Occipital lobe (tissue), 2 donors: ENCODE data around the gene SKAP2. TPM values are rescaled to one million over a fixed set of nuclear protein-coding genes. Genes with fewer than 3 reads are reported as not detected.
"Not testable (repeated sequence)": the region's sequence is repeated elsewhere in the genome, so short reads cannot be mapped to it uniquely, and the experiment has no call there.

ENCODE experiments used
- DNase-seq: peaks from one replicate; lab custom pipeline; 2025; lab: John Stamatoyannopoulos, UW
- total RNA-seq: library from RNA; depleted of rRNA; stranded (reverse); fragments of >200 nt; gene quantifications from one replicate; pipeline ENCODE4 v1.2.3, GENCODE V29; 2014

Gene SKAP2
- total RNA-seq, 1 donor from 2014 or later = 1.2 TPM

DNA sequence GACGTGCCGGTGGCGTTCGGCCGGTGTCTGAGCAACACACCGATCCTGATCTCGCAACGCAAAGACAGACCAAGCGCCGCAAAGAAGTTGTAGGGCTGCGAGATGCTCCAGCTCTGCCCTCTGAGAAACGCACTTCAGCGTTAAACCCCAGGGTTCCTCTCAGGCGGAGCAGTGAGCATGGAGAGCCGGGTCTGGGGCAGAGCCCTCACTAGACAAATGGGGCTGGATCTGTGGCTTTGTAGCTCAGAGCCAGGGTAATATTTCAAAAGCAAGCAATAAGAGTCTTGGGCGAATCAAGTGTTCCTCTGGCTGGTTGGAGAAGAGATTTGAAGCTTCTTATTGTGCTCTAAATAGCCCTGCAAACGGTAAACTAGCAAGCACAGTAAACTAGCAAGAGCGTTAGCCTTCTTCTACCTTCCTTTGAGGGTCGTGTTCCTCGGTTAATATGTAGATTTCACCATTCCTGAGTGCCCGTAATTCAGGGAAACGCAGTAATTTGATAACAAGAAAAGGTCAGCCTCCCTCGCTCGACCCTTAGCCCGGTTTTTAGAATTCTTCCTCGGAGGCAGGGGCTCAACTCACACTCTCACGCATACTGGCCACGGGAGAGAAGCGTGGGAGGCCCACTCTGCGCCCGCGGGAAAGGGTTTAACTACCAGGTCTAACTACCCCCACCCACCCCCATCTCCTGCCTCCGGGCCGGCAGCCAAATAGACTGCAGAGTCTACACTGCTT, 6.7 kb downstream of the SKAP2 start:
- DNase-seq = peak; percentile 2

DNA sequence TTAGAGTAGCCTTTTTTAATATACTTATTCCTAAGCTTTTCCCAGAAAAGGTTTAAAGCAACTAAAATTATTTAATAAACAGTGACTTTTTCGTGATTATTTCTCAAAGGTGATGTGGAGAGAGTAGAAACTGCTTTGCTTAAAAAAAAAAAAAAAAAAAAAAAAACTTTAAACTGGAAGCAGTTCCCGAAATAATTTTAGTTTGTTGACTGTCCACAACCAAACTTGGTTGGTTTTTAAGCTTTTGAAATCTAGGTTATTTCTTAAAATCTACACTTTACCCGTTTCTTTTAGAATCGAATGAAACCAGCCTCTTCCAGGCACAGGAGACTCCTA, 7.3 kb downstream of the SKAP2 start:
- no peak for DNase-seq

DNA sequence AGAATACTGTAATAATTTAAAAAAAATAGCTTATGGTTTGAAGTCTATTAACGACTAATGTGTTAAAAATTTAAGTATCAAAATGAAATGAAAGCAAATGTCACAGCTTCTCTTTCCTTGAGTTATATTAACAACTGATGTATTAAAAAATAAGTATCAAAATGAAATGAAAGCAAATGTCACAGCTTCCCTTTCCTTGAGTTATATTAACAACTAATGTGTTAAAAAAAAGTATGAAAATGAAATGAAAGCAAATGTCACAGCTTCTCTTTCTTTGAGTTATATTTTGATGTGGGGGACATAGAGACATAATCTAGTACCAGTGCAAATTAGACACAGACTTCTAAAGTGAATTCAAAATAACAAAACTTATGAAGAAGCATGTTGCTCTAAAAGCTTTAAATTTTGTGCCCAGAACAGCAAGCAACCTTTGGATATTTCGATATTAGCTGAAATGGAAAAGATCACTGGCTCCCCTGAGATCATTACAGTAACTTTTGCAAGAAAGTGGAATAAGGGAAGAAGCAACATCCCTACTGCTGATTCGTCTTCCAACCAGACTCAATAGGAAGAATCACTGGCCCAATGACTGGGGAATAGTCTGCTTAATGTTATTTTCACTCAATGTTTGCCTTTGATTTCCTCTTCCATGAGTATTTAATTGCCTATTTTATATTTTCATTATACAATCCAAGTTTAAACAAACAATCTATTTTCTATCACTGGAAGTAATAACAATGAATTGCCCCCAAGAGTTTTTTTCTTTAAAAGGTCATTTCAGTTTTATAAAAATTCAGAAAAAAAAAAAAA, 8.0 kb downstream of the SKAP2 start:
- no peak for DNase-seq

DNA sequence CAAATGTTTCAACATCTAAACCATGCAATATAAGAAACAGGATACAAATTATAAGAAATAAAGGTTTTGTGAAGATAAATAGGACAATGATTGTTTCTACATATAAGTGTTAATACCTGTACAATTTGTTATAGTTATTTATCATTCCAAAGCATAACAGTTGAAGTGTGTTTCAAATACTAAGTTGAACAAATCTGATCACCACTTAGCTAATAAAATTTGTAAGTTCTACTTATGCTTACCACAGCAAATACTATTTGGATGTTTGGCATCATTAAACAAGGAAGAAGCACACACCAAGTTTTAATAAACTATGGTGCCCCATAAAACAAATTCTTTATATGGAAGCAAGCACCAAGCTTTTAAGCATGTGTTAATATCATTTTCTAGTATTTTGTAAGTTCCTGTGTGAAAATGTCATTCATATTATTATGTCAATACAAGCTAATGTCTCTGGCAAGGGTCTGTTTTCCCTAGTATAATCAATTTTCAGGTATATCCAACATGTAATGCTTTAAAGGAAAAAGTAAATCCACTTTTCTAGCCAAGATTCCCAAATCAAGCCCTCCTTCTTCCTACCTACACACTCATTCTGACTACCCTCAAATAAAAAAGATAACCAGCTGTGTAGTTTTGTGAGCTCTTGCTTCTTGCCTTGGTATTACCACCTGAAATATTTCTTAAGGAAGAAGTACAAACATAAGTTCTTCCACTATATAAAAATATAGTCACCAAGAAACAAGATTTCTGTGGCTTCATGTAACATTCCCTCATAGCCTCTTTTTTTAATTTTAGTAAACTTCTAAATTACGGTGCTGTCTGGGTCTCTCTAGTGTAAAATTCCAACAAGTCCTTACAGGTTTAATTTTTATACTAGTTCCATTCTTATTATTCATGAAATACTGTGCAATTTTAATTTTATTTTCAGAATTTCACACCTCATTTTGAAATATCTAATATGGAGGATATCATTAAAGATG, 9.2 kb downstream of the SKAP2 start:
- DNase-seq = no peak

DNA sequence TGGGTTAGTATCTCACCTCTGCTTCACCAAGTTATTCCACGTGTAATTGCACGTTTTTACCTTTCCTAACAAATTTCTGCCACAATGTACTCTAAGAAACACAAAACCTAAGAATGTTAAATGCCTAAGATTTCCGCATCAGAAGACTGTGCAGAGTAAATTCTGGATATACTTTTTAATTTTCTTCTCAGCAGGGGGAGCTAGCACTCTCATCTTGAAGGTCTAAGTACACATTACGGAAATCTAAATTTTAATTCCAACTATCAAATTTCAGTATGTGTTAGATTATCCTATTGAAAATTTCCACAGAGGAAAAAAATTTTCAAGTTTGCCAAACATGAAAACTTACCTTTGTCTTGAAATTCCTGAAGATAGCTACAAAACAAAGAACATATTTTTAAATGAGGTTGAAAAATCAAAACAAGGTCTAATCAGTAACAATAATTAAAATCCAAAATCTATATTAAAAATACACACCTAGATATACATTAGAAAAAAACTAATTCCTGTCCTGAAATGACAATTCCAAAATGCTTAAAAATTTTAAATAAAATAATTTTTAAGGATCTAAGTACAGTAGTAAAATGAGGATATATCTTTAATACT, 10.5 kb downstream of the SKAP2 start:
- DNase-seq = no peak

DNA sequence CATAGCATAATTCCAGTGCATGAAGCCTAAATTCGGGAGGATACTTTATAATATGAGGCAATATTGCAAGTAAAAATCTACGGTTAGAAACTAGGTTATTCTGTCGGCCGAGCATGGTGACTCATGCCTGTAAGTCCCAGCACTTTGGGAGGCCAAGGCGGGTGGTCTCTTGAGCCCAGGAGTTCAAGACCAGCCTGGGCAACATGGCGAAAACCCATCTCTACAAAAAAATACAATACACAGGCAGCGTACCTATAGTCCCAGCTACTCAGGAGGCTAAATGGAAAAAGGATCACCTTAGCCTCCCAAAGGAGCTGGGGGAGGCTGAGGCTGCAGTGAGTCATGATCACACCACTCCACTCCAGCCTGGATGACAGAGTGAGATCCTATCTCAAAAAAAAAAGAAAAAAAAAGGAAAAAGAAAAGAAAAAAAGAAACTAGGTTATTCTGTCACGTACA, 14.2 kb downstream of the SKAP2 start:
- DNase-seq = no peak

DNA sequence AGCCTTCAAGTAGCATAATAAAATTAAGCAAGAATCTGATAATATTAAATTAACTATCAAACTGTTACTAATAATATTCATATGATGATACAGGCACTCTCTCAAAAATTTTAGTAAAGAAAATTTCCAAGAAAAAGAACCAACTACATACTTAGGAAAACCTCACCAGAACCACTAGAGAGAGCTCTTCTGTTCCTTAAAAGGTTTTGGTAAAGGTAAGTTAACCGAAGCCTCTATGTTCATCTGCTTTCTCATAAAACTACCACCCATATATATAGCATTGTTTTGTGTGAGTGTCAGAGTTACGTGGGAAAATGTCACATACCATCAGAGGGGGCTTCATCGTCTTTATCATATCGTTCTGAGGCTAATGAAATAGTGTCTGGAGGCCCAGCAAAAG, 20.7 kb downstream of the SKAP2 start:
- no peak for DNase-seq

DNA sequence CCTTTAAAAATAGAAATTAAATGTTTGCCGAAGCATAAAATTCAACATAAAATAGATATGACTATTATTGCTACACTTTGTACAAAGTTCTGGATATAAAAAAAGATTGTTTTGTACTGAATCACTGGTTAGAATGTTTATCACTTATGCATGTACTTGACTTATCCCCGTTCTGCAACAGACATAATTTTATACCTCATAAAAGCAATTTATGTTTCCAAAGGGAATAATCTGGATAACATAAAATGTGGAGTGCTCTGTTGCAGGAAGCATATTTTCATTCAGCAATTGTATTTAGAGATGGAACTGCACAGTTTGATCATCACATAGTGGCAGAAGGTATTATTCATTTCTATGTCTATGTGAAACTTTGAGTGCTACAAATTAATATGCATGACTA, 21.5 kb downstream of the SKAP2 start:
- no peak for DNase-seq

DNA sequence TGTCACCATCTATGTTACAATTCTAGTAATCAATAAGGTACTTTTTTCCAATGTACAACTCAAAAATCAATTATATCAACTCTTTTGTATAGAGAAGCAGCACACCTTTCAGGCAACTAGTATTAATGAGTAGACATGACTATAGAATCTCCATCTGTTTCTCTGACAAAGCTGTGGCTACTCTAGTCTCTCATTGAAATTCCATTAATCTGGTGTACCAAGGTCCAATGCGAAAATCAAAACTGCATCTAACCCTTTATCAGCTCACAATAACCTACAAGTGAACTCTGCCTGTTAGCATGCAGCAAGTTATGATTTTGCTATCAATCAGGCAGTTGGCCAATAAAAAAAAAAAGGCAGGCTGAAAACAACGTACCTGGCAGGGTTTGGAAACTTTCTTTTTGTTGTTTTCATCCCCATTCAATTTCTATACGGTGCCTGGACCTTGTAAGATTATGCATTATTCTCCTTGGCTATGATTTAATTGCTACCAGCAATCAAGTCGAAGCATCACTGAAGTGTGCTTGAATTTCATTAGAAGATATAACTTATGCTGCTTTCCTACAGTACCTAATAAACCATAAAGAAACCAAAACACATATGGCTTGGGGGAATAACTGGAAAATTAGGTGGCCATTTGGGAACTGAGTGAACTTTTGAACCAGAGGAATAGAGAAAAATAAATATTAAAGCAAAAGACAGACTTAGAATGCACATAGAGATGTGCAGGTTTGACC, 23.2 kb downstream of the SKAP2 start:
- no peak for DNase-seq

DNA sequence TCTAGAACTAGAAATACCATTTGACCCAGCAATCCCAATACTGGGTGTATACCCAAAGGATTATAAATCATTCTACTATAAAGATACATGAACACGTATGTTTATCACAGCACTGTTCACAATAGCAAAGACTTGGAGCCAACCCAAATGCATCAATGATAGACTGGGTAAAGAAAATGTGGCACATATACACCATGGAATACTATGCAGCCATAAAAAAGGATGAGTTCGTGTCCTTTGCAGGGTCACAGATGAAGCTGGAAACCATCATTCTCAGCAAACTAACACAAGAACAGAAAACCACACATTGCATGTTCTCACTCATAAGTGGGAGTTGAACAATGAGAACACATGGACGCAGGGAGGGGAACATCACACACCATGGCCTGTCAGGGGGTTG, 27.6 kb downstream of the SKAP2 start:
- not testable (repeated sequence) for DNase-seq

DNA sequence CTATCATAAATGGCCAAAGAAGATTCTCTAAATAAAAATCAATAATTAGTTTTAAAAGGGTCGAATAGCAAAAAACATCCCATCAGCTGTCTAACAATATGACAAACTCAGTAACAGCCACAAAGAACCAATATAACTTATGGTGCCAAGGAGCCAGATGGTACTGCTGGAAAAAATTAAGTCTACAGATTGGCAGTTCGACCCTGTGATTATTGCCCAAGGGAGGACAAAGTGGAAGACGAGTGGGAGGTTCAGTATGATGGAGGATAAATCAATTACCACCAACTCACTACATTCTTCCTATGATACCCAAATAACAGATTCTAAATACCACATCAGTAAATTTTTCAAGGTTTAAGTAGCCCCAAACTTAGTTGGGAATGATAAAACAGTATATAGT, 49.0 kb downstream of the SKAP2 start:
- DNase-seq = no peak

DNA sequence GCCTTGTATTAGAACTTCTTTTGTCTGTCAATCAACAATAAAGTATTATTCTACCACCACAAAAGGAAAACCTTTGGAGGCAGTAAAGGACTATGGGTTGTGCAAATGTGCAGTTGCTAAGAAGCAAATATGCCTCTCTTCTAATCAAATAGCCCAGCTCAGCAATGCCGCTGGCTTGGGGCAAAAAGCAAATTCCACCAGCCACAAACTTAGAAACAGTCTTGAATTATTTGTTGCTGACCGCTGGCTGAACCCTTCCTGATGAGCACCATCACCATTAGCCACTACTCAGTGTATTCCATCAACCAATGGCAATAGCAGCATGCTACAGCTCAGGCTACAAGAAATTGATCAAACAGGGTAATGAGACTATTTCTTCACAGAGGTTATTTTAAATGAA, 51.0 kb downstream of the SKAP2 start:
- no peak for DNase-seq

DNA sequence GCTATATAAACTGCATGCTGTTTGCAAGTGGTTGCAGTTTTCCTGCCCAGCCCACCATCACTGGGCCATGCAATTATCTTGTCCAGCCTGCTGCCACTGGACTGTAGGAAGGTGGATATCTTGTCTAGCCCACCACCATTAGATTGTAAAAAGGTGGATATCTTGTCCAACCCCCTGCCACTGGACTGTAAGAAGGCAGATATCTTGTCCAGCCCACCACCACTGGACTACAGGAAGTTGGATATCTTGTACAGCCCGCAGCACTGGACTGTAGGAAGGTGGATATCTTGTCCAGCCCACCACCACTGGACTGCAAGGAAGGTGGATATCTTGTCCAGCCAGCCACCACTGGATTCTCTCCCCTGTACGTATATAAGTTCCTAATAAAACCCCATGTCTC, 69.8 kb downstream of the SKAP2 start:
- no peak for DNase-seq

DNA sequence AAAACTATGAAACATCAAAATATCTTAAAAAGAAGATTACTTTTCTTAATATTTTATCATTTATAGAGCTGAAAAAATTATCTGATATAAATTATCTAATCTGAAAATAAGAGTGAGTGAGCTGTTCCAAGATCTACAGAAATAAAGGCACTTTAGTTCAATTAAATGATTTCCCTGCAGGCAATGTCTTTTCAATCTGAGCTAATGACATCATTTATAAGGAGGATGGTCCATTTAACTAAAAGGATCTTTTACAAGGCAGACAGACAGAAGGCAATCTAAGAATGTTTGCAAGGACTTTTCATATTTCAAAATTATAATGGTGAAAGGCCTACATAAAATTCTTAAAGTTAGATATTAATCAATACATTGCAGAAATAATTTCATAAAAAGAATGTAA, 71.8 kb downstream of the SKAP2 start:
- DNase-seq = no peak

DNA sequence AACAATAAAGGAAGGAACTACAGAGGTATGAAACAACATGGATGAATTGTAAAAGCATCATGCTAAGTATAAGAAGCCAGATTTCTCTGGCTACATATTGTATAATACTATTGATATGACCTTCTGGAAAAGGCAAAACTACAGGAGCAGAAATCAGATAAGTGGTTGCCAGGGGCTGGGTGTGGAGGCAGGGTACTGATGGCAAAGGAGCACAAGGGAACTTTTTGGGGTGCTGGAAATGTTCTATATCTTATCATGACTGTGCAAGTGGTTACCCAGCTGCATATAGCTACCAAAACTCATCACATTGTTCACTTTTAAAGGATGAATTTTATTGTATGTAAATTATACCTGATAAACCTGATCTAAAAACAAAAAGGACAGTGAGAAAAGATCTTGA, 72.4 kb downstream of the SKAP2 start:
- no peak for DNase-seq

DNA sequence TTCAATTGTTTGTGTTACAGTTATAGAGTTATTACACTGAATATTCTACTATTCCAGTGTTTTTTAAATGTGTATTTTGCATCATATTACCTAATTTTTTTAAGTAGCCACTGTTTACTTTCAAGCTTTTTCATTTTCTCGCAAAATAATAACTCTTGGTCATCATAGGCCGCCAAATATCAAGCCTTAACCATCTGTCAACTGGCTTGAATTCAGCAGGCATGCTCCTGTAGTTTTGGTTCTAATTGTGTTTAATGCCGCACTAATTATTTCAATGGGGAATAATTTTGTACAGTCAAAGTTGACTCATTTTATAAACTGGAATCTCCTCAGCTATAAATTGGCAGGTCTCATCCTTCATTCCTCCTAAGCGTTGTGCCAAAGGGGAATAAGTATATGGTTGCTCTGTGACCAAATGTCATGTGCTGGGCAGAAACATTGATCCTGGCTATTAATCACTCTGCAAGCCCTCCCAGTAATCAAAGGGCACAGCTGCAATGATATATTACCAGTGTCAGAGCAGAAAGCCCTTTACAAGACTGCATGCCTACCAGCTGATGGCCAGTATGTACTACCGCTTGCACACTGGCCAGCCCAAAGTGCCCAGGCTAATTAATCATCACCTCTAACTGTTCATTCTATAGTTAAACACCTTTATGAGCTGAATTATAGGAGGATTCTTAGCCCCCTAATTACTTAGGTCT, 74.8 kb downstream of the SKAP2 start:
- no peak for DNase-seq

DNA sequence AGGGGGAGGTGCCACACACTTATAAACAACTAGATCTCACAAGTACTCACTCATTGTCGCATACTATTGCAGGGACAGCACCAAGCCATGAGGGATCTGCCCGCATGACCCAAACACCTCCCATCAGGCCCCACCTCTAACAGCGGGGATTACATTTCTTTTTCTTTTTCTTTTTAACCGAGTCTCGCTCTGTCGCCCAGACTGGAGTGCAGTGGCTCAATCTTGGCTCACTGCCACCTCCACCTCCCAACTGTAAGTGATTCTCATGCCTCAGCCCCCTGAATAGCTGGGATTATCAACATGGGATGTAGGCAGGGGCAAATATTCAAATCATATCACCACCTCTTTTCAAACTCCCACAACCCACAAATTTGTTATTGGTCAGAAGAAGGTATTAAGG, 76.7 kb downstream of the SKAP2 start:
- DNase-seq = no peak

DNA sequence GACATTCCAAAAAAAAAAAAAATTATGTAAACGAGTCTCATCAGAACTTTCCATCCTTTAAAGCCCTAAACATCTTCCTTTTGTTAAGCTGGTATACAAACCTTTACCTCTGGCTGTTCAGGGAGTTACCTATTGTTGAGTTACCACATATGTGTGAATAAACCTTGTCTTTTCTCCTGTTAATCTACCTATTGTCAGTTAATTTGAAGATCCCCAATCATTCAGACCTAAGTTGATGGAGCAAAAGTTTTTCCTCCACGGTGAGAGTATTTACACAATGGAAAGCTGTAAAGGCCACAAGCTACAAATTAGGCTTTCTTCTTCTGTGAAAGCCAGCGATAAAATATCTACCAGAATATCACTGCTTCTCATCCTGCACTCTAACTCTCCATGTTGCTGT, 80.3 kb downstream of the SKAP2 start:
- no peak for DNase-seq

DNA sequence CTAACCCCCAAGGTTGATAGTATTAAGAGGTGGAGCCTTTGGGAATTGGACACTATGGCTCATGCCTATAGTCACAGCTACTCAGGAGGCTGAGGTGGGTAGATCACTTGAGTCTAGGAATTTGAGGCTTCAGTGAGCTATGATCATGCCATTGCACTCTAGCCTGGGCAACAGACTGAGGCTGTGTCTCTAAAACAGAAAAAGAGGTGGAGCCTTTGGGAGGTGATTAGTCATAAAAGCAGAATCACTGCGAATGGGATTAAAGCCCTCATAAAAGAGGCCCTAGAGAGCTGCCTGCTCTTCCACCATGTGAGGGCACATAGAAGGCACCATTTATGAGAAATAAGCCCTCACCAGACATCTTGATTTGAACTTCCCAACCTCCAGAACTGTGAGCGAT, 81.9 kb downstream of the SKAP2 start:
- DNase-seq = no peak

DNA sequence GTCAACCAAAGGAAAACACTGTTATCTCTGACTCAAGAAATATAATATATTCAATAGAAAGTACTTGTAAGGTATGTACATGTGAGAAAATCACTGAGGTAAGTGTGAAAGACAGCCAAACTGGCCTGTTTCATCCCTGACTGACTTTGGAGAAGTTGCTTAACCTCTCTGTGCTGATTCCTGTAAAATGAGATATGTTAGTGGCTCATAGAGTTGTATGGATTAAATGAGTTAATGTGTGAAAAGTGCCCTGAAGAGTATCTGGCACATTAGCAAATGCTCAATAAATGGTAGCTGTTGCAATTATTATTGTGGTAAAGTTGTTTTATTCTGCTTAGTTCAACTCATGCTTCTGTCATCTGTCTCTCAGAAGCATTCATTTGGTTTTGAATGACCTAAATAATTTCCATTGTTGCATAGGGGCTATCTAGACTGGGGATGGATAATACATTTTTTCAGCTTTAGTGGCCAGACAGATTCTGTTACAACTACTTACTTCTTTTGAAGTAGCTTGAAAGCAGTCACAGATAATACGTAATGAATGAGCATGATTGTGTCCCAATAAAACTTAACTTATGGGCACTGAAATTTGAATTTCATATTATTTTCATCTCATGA, 84.3 kb downstream of the SKAP2 start:
- no peak for DNase-seq
